Esophagus muscularis mucosa (tissue), 4 donors: ENCODE measurements around the gene JPT1. TPM values are rescaled to one million over a fixed set of nuclear protein-coding genes. Genes with fewer than 3 reads are reported as not detected.

Experiments
- DNase-seq: peaks from one replicate; pipeline ENCODE4 v3.0.0-alpha.2; 2017; ENCODE audit errors: extremely low spot score
- H3K27ac ChIP-seq, 4 donors: fragments of 200-600 bp; sonication (generic); replicated peaks in 1 of 4; 1 replicate in 3 of 4; 2 replicates in 1 of 4; pipeline ENCODE4 v1.5.1; 2016 to 2019; ENCODE audit warnings: mild to moderate bottlenecking in 1 of 4
- H3K27me3 ChIP-seq, 4 donors: fragments of 200-600 bp; sonication (generic); one replicate each; pipeline versions ENCODE4 v1.5.1 to v1.6.0; 2016 to 2019
- H3K36me3 ChIP-seq, 4 donors: fragments of 200-600 bp; sonication (generic); one replicate each; pipeline ENCODE4 v1.5.1; 2016 to 2019
- H3K4me1 ChIP-seq, 4 donors: fragments of 200-600 bp; sonication (generic); one replicate each; pipeline ENCODE4 v1.5.1; 2016 to 2019
- H3K4me3 ChIP-seq, 4 donors: fragments of 200-600 bp; sonication (generic); 1 replicate in 2 of 4; 2 replicates in 2 of 4; pipeline ENCODE4 v1.5.1; 2016 to 2019; ENCODE audit warnings: mild to moderate bottlenecking in 4 of 4, moderate library complexity in 1 of 4
- H3K9me3 ChIP-seq, 4 donors: fragments of 200-600 bp; sonication (generic); 1 replicate in 3 of 4; 2 replicates in 1 of 4; pipeline ENCODE4 v1.5.1; 2016 to 2019
- CTCF ChIP-seq, 3 experiments: fragments of 200-600 bp in 2 of 3; fragments of 450-650 bp in 1 of 3; sonication (generic) in 2 of 3; IDR thresholded peaks; one replicate each; pipeline ENCODE4 v1.5.1; 2017 to 2019; ENCODE audit warnings: antibody characterized with exemption in 3 of 3, mild to moderate bottlenecking in 2 of 3, moderate library complexity in 1 of 3
- EP300 ChIP-seq: sonication (generic); formaldehyde crosslinking; IDR thresholded peaks from one replicate; pipeline ENCODE4 v1.6.1; 2017; ENCODE audit warnings: antibody characterized with exemption
- POLR2A ChIP-seq: fragments of 450-650 bp; IDR thresholded peaks from one replicate; pipeline ENCODE4 v1.6.1; 2017; ENCODE audit warnings: antibody characterized with exemption, moderate library complexity, mild to moderate bottlenecking, low read depth
- POLR2AphosphoS5 ChIP-seq, 2 donors: sonication (generic); formaldehyde crosslinking; IDR thresholded peaks; one replicate each; pipeline ENCODE4 v1.6.1; 2017; ENCODE audit warnings: antibody characterized with exemption in 2 of 2
- WGBS: methylation state at CpG from one replicate; pipeline ENCODE4 v1.1.5; 2018; 5-methylcytosine and 5-hydroxymethylcytosine counted together
- intact Hi-C: fragments of 100-400 bp; cut with DNase I; formaldehyde crosslinking; loops from one replicate; pipeline ENCODE4 v1.15.1; 2023
- small RNA-seq, 3 donors: library from RNA; depleted of rRNA; stranded (forward); fragments of <200 nt; gene quantifications; one replicate each; pipeline ENCODE3, GENCODE V24; 2016
- total RNA-seq, 4 donors: library from RNA; depleted of rRNA; stranded (reverse); fragments of >200 nt; gene quantifications; one replicate each; pipeline versions ENCODE4 v1.1.0 to v1.2.1, GENCODE V29; 2016

The JPT1 gene
- total RNA-seq, 4 donors from 2014 or later: 5.4 to 24.2 (median 18.4) TPM

- peak overlapping the region; percentile 55 to 66 (median 61) for H3K4me3 ChIP-seq
- H3K4me1 ChIP-seq: peaks cover 33 to 51% (median 47%) of the 10 kb centered on the region in 4 donors
- no peaks in the 10 kb centered on the region for H3K36me3 ChIP-seq
- no peaks in the 10 kb centered on the region for H3K9me3 ChIP-seq
- DNase-seq: no peak
- intact Hi-C loops: no loop called here
- H3K27ac ChIP-seq: peak overlapping the region; percentile 69 to 81 (median 76)
- peaks cover 0 to 17% (median 0%) of the 10 kb centered on the region in 4 donors for H3K27me3 ChIP-seq
- 83% methylated on average over 9 of the region's 11 CpGs for WGBS
- TF ChIP-seq POLR2A (no peak), EP300 (no peak), POLR2AphosphoS5 (IDR thresholded peaks at IDR 0.05) (peak in 1 of 2 donors; percentile 39)
These were observed 65.6 kb downstream of the JPT1 start for GRCh38 chr17:75088465-75089417.

GRCh38 chr17:75087558-75088453, 66.5 kb downstream of the JPT1 start, which contains the start of gene SLC16A5:
SLC16A5 (plus strand) TSS chr17:75087954; CDS start chr17:75093637, 5,683 bp downstream.
- intact Hi-C loops: no loop called here
- Histone ChIP-seq H3K27me3 (peaks cover 0 to 17% (median 0%) of the 10 kb centered on the region in 4 donors), H3K4me1 (peaks cover 33 to 49% (median 45%) of the 10 kb centered on the region in 4 donors), H3K27ac (peak within 1 kb of the TSS; percentile 69 to 81 (median 76)), H3K9me3 (no peaks in the 10 kb centered on the region), H3K4me3 (peak within 1 kb of the TSS; percentile 55 to 66 (median 61)), H3K36me3 (no peaks in the 10 kb centered on the region)
- 25% methylated on average over 19 of the region's 69 CpGs for WGBS
- DNase-seq: peak; percentile 97
- TF ChIP-seq CTCF (IDR thresholded peaks at IDR 0.05) (no peak), POLR2AphosphoS5 (IDR thresholded peaks at IDR 0.05) (peak; percentile 23 to 49)

GRCh38 chr17:75087182-75087557, 67.1 kb downstream of the JPT1 start:
- Histone ChIP-seq H3K4me3 (peak overlapping the region; percentile 55 to 66 (median 61)), H3K27ac (peak overlapping the region; percentile 69 to 81 (median 76)), H3K36me3 (no peaks in the 10 kb centered on the region), H3K4me1 (peaks cover 33 to 49% (median 45%) of the 10 kb centered on the region in 4 donors), H3K27me3 (peaks cover 0 to 17% (median 0%) of the 10 kb centered on the region in 4 donors), H3K9me3 (no peaks in the 10 kb centered on the region)
- WGBS: 74% methylated on average over 10 of the region's 12 CpGs
- no peak for DNase-seq
- intact Hi-C loops: no loop called here
- TF ChIP-seq POLR2A (no peak), CTCF (IDR thresholded peaks at IDR 0.05) (no peak), POLR2AphosphoS5 (IDR thresholded peaks at IDR 0.05) (no peak), EP300 (no peak)

- no peak for DNase-seq
- peak overlapping the region in 2 of 4 donors; percentile 74 to 81 for H3K27ac ChIP-seq
- intact Hi-C loops: no loop called here
- H3K4me1 ChIP-seq: peaks cover 32 to 45% (median 40%) of the 10 kb centered on the region in 4 donors
- 84% methylated on average over 15 of the region's 15 CpGs for WGBS
- no peaks in the 10 kb centered on the region for H3K9me3 ChIP-seq
- TF ChIP-seq POLR2AphosphoS5 (IDR thresholded peaks at IDR 0.05) (no peak), CTCF (IDR thresholded peaks at IDR 0.05) (no peak), POLR2A (no peak), EP300 (no peak)
- H3K27me3 ChIP-seq: peaks cover 0 to 17% (median 0%) of the 10 kb centered on the region in 4 donors
- H3K36me3 ChIP-seq: no peaks in the 10 kb centered on the region
- no peak overlapping the region for H3K4me3 ChIP-seq
These were observed 67.7 kb downstream of the JPT1 start for GRCh38 chr17:75086496-75087181.

Small RNA genes lying within 50 kb of the gene (small RNA-seq; reads per million reads assigned to genes)
- 0 reads per million in 3 donors for gene RF00019

Other genes starting within 250 kb of the JPT1 start
- gene USH1G, start 231.3 kb downstream of the JPT1 start, total RNA-seq: under 1 TPM in 1 of 4 donors, not detected in 3; 0.39 TPM
- gene OTOP2, start 230.2 kb downstream of the JPT1 start, total RNA-seq: not detected
- not detected for gene OTOP3, start 218.6 kb downstream of the JPT1 start, total RNA-seq
- 10 to 100 TPM in 2 of 4 donors, 1 to 10 TPM in 2; 4.5 to 17.1 (median 10.9) TPM for gene HID1, start 181.8 kb downstream of the JPT1 start, total RNA-seq
- 10 to 100 TPM; 14.6 to 36.7 (median 24.3) TPM for gene CDR2L, start 166.9 kb downstream of the JPT1 start, total RNA-seq
- gene MRPL58, start 141.8 kb downstream of the JPT1 start, total RNA-seq: 10 to 100 TPM; 34.9 to 47.8 (median 40.2) TPM
- gene ATP5PD, start 107.5 kb downstream of the JPT1 start, total RNA-seq: 100 to 1,000 TPM; 202 to 388 (median 256) TPM
- gene KCTD2, start 107.3 kb downstream of the JPT1 start, total RNA-seq: 10 to 100 TPM; 20.3 to 37.7 (median 29.9) TPM
- gene SLC16A5, start 66.6 kb downstream of the JPT1 start, total RNA-seq: 1 to 10 TPM; 3.8 to 9.7 (median 7.6) TPM
- 10 to 100 TPM in 1 of 4 donors, 1 to 10 TPM in 3; 3.5 to 10.3 (median 6.7) TPM for gene ARMC7, start 44.5 kb downstream of the JPT1 start, total RNA-seq
- gene NT5C, start 22.8 kb downstream of the JPT1 start, total RNA-seq: 10 to 100 TPM; 70.6 to 98.7 (median 75.1) TPM
- gene SUMO2, start 28.4 kb upstream of the JPT1 start, total RNA-seq: 100 to 1,000 TPM in 1 of 4 donors, 10 to 100 TPM in 3; 64.4 to 101 (median 80.0) TPM
- gene NUP85, start 51.2 kb upstream of the JPT1 start, total RNA-seq: 10 to 100 TPM; 20.4 to 32.4 (median 23.3) TPM
- 10 to 100 TPM; 14.6 to 31.4 (median 21.2) TPM for gene GGA3, start 107.1 kb upstream of the JPT1 start, total RNA-seq
- 10 to 100 TPM; 37.8 to 40.6 (median 39.1) TPM for gene MRPS7, start 107.4 kb upstream of the JPT1 start, total RNA-seq
- 10 to 100 TPM; 42.4 to 52.0 (median 44.8) TPM for gene MIF4GD, start 116.7 kb upstream of the JPT1 start, total RNA-seq
- 10 to 100 TPM in 3 of 4 donors, 1 to 10 TPM in 1; 9.6 to 17.5 (median 15.2) TPM for gene SLC25A19, start 134.9 kb upstream of the JPT1 start, total RNA-seq